ENCODE measurements around the gene CAST. TPM values are rescaled to one million over a fixed set of nuclear protein-coding genes. Genes with fewer than 3 reads are reported as not detected.

Gene CAST
- total RNA-seq, 1 donor from 2014 or later: 112 TPM

GRCh38 chr5:96633820-96634219 lies 28.4 kb upstream of the CAST start:
- Mint-ChIP-seq H3K4me1 (ENCODE audit: low read depth) (no peaks in the 10 kb centered on the region), H3K4me3 (no peak overlapping the region), H3K36me3 (ENCODE audit: low read depth) (no peaks in the 10 kb centered on the region)

GRCh38 chr5:96634881-96635280 lies 27.3 kb upstream of the CAST start:
- Mint-ChIP-seq H3K36me3 (ENCODE audit: low read depth) (no peaks in the 10 kb centered on the region), H3K4me1 (ENCODE audit: low read depth) (no peaks in the 10 kb centered on the region)

More at GRCh38 chr5:96633820-96634219, 28.4 kb upstream of the CAST start:
- Mint-ChIP-seq H3K9me3 (no peaks in the 10 kb centered on the region), H3K27ac (no peak overlapping the region), H3K27me3 (ENCODE audit: insufficient read depth) (peaks cover 11% of the 10 kb centered on the region)
- no peak for DNase-seq (ENCODE audit: low spot score)
- intact Hi-C loops (cut with micrococcal nuclease): no loop called here

DNA sequence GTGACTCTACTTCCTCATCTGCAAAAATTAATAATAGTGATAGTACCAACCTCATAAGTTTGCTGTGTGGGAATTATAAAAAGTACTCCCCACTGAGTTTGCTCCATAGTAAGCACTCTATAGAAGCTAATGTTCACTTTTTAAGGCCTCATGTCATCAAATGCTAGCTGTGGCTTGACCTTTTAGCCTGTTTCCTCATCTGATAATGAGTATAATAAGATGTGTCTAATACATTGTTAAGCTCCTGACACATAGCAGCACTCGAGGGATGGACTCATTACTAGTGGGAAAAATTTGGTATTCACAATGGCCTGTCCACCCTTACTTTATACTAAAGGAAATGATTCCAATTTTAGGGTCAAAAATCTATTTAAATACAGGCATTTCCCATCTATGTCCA lies 26.1 kb upstream of the CAST start:
- Mint-ChIP-seq H3K27ac (no peak overlapping the region), H3K9me3 (no peaks in the 10 kb centered on the region), H3K36me3 (ENCODE audit: low read depth) (no peaks in the 10 kb centered on the region), H3K4me1 (ENCODE audit: low read depth) (no peaks in the 10 kb centered on the region), H3K27me3 (ENCODE audit: insufficient read depth) (peaks cover 17% of the 10 kb centered on the region), H3K4me3 (no peak overlapping the region)
- no peak for DNase-seq (ENCODE audit: low spot score)
- intact Hi-C loops (cut with micrococcal nuclease): no loop called here

More at GRCh38 chr5:96634881-96635280, 27.3 kb upstream of the CAST start:
- H3K9me3 Mint-ChIP-seq: no peaks in the 10 kb centered on the region
- no peak for DNase-seq (ENCODE audit: low spot score)
- peaks cover 12% of the 10 kb centered on the region for H3K27me3 Mint-ChIP-seq (ENCODE audit: insufficient read depth)
- no peak overlapping the region for H3K27ac Mint-ChIP-seq
- intact Hi-C loops (cut with micrococcal nuclease): no loop called here
- no peak overlapping the region for H3K4me3 Mint-ChIP-seq

DNA sequence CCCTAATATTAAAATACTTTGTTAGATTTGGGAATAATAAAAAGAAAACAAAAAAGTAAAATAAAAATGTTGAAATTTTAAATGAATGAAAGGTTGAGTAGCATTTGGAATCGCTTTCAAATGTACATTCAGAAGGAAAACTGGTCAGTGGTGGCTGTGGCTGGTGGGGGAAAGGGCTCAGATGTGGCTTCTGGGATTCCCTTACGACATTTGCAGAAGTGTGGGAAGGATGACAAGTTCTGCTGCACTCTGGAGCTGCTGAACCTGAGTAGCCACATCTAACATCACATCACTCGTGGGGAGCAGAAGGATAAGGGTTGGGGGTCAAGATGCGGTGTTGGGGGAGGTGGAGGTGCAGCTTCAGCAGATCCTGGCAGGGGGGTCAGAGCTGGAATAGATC lies 25.6 kb upstream of the CAST start:
- intact Hi-C loops (cut with micrococcal nuclease): no loop called here
- H3K27ac Mint-ChIP-seq: no peak overlapping the region

DNA sequence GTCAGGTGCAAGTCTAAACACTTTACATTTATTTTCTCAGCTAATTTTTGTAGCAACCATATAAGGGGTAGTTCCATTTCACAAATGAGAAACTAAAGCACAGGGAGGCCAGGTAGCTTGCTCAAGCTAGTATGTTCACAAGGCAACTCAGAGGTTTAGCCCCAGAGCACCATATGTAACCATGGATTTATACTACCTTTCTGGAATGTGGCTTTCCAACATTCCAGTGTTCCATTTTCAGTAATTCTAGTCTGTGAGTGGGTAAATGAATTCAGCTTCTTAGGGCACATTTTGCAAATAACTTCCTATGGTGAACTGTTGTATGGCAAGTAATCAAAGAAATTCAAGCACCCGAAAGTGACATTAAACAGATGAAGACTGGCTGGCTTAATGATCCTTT lies 25.0 kb upstream of the CAST start:
- no peak overlapping the region for H3K27ac Mint-ChIP-seq
- no peak overlapping the region for H3K4me3 Mint-ChIP-seq
- H3K9me3 Mint-ChIP-seq: no peaks in the 10 kb centered on the region
- peaks cover 9% of the 10 kb centered on the region for H3K4me1 Mint-ChIP-seq (ENCODE audit: low read depth)
- no peak for DNase-seq (ENCODE audit: low spot score)
- intact Hi-C loops (cut with micrococcal nuclease): no loop called here
- no peaks in the 10 kb centered on the region for H3K36me3 Mint-ChIP-seq (ENCODE audit: low read depth)
- peaks cover 23% of the 10 kb centered on the region for H3K27me3 Mint-ChIP-seq (ENCODE audit: insufficient read depth)

More for the DNA sequence above, 25.6 kb upstream of the CAST start:
- DNase-seq (ENCODE audit: low spot score): no peak
- Mint-ChIP-seq H3K4me3 (no peak overlapping the region), H3K9me3 (no peaks in the 10 kb centered on the region), H3K4me1 (ENCODE audit: low read depth) (peaks cover 3% of the 10 kb centered on the region), H3K36me3 (ENCODE audit: low read depth) (no peaks in the 10 kb centered on the region), H3K27me3 (ENCODE audit: insufficient read depth) (peaks cover 18% of the 10 kb centered on the region)

DNA sequence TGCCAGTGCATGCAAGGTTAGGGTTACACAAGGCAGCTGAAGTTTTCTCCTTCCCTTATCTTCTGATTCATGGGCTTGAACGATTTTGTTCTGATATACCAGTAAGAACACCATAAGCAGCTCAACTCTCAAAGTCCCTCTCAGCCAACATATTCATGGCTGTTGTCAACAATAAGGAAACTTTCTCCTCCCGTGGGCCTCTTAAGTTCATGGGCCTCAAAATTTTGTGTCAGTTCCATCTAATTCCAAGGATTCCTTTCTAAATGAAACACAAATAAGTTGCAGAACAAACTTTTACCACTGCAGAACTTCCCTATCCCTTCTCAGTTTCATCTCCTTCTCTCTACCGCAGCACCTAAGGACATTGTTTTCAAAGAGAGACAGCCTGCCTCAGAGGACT lies 23.6 kb upstream of the CAST start:
- Mint-ChIP-seq H3K4me1 (ENCODE audit: low read depth) (peaks cover 9% of the 10 kb centered on the region), H3K9me3 (no peaks in the 10 kb centered on the region), H3K27me3 (ENCODE audit: insufficient read depth) (peaks cover 23% of the 10 kb centered on the region), H3K36me3 (ENCODE audit: low read depth) (no peaks in the 10 kb centered on the region), H3K4me3 (no peak overlapping the region), H3K27ac (no peak overlapping the region)
- no peak for DNase-seq (ENCODE audit: low spot score)
- intact Hi-C loops (cut with micrococcal nuclease): no loop called here

GRCh38 chr5:96640696-96641095 lies 21.5 kb upstream of the CAST start:
- no peak overlapping the region for H3K4me3 Mint-ChIP-seq
- DNase-seq (ENCODE audit: low spot score): no peak
- no peak overlapping the region for H3K27ac Mint-ChIP-seq
- no peaks in the 10 kb centered on the region for H3K9me3 Mint-ChIP-seq
- no peaks in the 10 kb centered on the region for H3K36me3 Mint-ChIP-seq (ENCODE audit: low read depth)
- peaks cover 9% of the 10 kb centered on the region for H3K4me1 Mint-ChIP-seq (ENCODE audit: low read depth)
- intact Hi-C loops (cut with micrococcal nuclease): no loop called here
- peaks cover 18% of the 10 kb centered on the region for H3K27me3 Mint-ChIP-seq (ENCODE audit: insufficient read depth)

- Mint-ChIP-seq H3K4me1 (ENCODE audit: low read depth) (peaks cover 9% of the 10 kb centered on the region), H3K36me3 (ENCODE audit: low read depth) (no peaks in the 10 kb centered on the region), H3K9me3 (no peaks in the 10 kb centered on the region), H3K27me3 (ENCODE audit: insufficient read depth) (peaks cover 18% of the 10 kb centered on the region), H3K4me3 (no peak overlapping the region), H3K27ac (no peak overlapping the region)
- intact Hi-C loops (cut with micrococcal nuclease): loop anchor here (2.0 kb wide), 1 partner anchor 15 kb away; no protein-coding TSS in a partner anchor
- no peak for DNase-seq (ENCODE audit: low spot score)
These were observed 20.6 kb upstream of the CAST start for GRCh38 chr5:96641368-96642280.

GRCh38 chr5:96642281-96642640 lies 19.9 kb upstream of the CAST start:
- Mint-ChIP-seq H3K4me1 (ENCODE audit: low read depth) (peaks cover 9% of the 10 kb centered on the region), H3K9me3 (no peaks in the 10 kb centered on the region), H3K4me3 (no peak overlapping the region), H3K36me3 (ENCODE audit: low read depth) (no peaks in the 10 kb centered on the region), H3K27me3 (ENCODE audit: insufficient read depth) (peaks cover 21% of the 10 kb centered on the region), H3K27ac (no peak overlapping the region)
- no peak for DNase-seq (ENCODE audit: low spot score)
- intact Hi-C loops (cut with micrococcal nuclease): loop anchor here (2.0 kb wide), 1 partner anchor 15 kb away; no protein-coding TSS in a partner anchor

- Mint-ChIP-seq H3K27ac (no peak overlapping the region), H3K36me3 (ENCODE audit: low read depth) (no peaks in the 10 kb centered on the region), H3K4me3 (no peak overlapping the region), H3K4me1 (ENCODE audit: low read depth) (peaks cover 9% of the 10 kb centered on the region), H3K9me3 (no peaks in the 10 kb centered on the region), H3K27me3 (ENCODE audit: insufficient read depth) (peaks cover 24% of the 10 kb centered on the region)
- intact Hi-C loops (cut with micrococcal nuclease): no loop called here
- no peak for DNase-seq (ENCODE audit: low spot score)
These were observed 17.1 kb upstream of the CAST start for GRCh38 chr5:96645091-96645490.

- no peaks in the 10 kb centered on the region for H3K4me1 Mint-ChIP-seq (ENCODE audit: low read depth)
- no peaks in the 10 kb centered on the region for H3K9me3 Mint-ChIP-seq
- peaks cover 34% of the 10 kb centered on the region for H3K27me3 Mint-ChIP-seq (ENCODE audit: insufficient read depth)
- no peak for DNase-seq (ENCODE audit: low spot score)
- H3K36me3 Mint-ChIP-seq (ENCODE audit: low read depth): no peaks in the 10 kb centered on the region
- H3K4me3 Mint-ChIP-seq: no peak overlapping the region
- intact Hi-C loops (cut with micrococcal nuclease): no loop called here
- no peak overlapping the region for H3K27ac Mint-ChIP-seq
These were observed 14.2 kb upstream of the CAST start for GRCh38 chr5:96648023-96648422.

DNA sequence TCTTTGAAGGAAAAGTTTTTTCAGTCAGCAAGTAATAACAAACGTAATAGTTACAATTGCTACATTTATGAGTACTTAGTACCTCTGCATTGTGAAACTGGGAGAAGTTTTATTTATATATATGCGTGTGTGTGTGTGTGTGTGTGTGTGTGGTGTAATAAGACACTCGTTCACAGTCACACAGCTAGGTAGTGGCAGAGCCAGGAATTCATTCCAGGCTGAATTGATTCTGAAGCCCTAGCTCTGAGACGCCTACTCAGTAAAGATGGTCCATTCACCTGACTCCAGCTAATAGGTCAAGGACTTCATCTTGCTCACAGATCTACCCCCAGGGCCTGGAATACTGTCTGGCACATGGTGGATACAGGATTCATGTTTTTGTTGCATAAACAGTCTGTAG lies 13.6 kb upstream of the CAST start:
- Mint-ChIP-seq H3K36me3 (ENCODE audit: low read depth) (no peaks in the 10 kb centered on the region), H3K27me3 (ENCODE audit: insufficient read depth) (peaks cover 34% of the 10 kb centered on the region), H3K27ac (no peak overlapping the region), H3K4me3 (no peak overlapping the region), H3K4me1 (ENCODE audit: low read depth) (no peaks in the 10 kb centered on the region), H3K9me3 (no peaks in the 10 kb centered on the region)
- DNase-seq (ENCODE audit: low spot score): no peak
- intact Hi-C loops (cut with micrococcal nuclease): no loop called here

DNA sequence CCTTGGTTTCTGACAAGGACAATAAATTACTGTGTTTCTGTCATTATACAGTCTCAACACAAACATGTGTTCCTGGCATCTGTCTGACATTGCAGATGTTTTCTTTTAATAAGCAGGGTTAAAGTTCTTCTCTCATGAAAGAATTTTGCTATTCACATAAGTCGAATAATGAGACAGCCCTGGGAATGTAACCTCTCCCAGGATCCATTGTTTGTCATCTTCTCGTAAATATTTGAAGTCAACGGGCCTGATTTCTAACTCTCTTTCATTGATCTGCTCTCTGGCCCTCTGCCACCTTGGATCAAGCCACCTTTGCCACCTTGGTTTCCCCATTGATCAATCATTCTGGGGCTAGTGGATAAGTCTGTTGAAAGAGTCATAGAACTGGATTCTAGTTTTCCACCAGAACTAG lies 12.9 kb upstream of the CAST start:
- peaks cover 40% of the 10 kb centered on the region for H3K27me3 Mint-ChIP-seq (ENCODE audit: insufficient read depth)
- H3K27ac Mint-ChIP-seq: no peak overlapping the region
- DNase-seq (ENCODE audit: low spot score): no peak
- H3K4me3 Mint-ChIP-seq: no peak overlapping the region
- intact Hi-C loops (cut with micrococcal nuclease): no loop called here
- no peaks in the 10 kb centered on the region for H3K36me3 Mint-ChIP-seq (ENCODE audit: low read depth)
- no peaks in the 10 kb centered on the region for H3K9me3 Mint-ChIP-seq
- peaks cover 4% of the 10 kb centered on the region for H3K4me1 Mint-ChIP-seq (ENCODE audit: low read depth)
